HG02763 (cell line): Measurements from ENCODE around the gene IFNGR2.

ENCODE experiments used
- ATAC-seq: cut with Tn5 transposase; IDR thresholded peaks from one replicate; pipeline ENCODE4 v1.9.1; 2021; ENCODE audit warnings: mild to moderate bottlenecking, moderate library complexity; ENCODE audit not compliant: unreplicated experiment

IFNGR2 gene

DNA sequence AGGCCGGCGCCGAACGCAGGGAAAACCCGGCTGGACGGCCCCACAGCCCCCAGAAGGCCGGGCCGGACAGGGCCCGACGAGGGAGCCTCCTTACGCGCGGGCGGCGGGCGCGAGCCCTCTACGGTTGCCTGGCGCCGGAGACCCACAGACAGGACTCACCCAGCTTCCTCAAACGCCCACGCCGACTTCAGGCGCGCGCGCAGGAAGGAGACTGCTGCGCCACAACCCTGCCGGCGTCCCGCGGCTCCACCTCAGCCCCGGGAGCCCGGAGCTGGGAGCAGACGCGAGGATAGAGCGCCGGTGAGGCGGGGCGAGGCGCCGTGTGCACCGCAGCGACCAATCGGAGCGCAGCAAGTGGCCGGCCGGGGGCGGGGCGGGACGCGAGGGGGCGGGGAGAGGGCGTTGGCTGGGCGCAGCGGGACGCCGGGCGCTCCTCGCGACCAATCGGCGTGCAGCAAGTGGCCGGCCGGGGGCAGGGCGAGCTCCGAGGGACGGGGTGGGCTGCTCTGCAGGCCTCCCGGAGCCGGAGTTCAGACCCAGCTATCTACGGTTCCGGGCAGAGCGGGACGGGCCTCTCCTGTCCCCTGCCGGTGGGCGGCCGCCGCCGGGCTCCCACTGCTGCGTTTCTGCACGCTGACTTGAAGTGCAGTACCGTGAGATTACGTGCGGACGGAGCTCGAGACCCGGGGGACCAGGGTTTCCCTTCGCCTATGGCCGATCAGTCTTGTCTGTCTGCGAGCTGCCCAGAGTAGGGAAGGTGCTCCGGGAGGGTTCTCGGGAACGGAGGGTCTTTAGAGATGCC, 76.7 kb downstream of the IFNGR2 start, which contains the start of gene TMEM50B:
Gene TMEM50B, minus strand, starts transcription at position 296 of the 802 bp plus-strand sequence. CDS start 11,089 bp downstream, outside the sequence.
- peak; percentile 89 for ATAC-seq

DNA sequence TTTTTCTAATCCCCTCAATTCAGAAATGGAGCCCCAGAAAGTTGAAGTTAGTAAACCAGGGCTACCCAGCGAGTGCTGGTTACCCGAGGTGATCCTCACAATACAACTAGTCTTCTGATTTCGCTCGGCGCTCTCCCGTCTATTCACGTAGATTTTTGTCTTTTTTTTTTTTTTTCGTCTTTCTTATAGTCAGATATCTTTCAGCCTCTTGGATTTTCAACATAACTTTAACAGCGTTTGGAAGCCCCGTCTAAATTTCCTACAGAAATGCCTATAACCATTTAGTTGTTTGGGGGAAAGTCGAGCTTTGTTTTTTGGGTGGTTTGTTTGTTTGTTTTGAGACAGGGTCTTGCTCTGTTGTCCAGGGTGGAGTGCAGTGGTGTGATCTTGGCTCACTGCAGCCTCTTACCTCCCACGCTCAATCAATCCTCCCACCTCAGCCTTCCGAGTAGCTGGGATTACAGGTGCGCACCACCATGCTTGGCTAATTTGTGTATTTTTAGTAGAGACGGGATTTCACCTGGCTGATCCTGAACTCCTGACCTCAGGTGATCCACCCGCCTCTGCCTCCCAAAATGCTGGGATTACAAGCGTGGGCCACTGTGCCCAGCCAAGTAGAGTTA, 77.4 kb downstream of the IFNGR2 start:
- ATAC-seq, result no peak

DNA sequence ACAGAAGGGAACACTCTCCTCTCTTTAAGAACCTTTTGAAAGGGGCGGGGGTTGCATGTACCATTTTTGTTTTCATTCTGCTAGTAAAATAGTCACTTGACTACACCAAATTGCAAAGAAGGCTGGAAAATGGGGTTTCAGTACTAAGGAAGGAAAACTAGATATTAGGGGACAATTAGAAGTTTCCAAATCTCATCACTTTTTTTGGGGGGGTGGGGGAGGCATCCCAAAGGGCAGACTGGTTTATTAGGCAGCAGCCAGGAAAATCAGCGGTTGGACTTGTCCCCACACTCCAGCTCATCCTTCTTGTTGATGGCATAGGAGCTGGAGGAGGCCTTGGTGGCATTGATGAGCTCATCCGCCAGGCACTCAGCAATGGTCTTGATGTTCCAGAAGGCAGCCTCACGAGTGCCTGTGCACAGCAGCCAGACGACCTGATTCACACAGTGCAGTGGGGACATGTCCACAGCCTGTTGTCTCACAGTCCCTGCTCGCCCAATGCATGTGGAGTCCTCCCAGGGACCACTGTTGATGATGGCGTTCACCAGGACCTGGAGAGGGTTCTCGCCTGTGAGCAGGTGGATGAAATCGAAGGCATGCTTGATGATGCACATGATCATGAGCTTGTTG, 78.2 kb downstream of the IFNGR2 start:
- ATAC-seq, result no peak
